ENCODE measurements around the gene LTB. TPM values are rescaled to one million over a fixed set of nuclear protein-coding genes. Genes with fewer than 3 reads are reported as not detected.

LTB gene
- total and polyA plus RNA-seq, 4 donors = 9.8 to 31.9 (median 12.2) TPM

DNA sequence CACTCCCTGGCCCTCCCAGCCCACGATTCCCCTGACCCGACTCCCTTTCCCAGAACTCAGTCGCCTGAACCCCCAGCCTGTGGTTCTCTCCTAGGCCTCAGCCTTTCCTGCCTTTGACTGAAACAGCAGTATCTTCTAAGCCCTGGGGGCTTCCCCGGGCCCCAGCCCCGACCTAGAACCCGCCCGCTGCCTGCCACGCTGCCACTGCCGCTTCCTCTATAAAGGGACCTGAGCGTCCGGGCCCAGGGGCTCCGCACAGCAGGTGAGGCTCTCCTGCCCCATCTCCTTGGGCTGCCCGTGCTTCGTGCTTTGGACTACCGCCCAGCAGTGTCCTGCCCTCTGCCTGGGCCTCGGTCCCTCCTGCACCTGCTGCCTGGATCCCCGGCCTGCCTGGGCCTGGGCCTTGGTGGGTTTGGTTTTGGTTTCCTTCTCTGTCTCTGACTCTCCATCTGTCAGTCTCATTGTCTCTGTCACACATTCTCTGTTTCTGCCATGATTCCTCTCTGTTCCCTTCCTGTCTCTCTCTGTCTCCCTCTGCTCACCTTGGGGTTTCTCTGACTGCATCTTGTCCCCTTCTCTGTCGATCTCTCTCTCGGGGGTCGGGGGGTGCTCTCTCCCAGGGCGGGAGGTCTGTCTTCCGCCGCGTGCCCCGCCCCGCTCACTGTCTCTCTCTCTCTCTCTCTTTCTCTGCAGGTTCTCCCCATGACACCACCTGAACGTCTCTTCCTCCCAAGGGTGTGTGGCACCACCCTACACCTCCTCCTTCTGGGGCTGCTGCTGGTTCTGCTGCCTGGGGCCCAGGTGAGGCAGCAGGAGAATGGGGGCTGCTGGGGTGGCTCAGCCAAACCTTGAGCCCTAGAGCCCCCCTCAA, 9.9 kb downstream of the LTB start, which contains the start of gene LTA:
Gene LTA (plus strand): TSS at position 249 of the 871 bp plus-strand sequence. CDS start 454 bp downstream, at position 703.
- H3K4me1 ChIP-seq (ENCODE audit: control insufficient read depth in 5 of 5, insufficient read depth in 5 of 5, low read length in 5 of 5) = no peaks in the 10 kb centered on the region
- peaks cover 0 to 12% (median 0%) of the 10 kb centered on the region in 3 donors for H3K27me3 ChIP-seq (ENCODE audit: control insufficient read depth in 3 of 3, insufficient read depth in 3 of 3, low read length in 2 of 3)
- ATAC-seq (ENCODE audit: insufficient read depth, low FRiP score) = no peak
- H3K9me3 ChIP-seq (ENCODE audit: control insufficient read depth in 4 of 4, insufficient read depth in 3 of 4, low read length in 3 of 4) = no peaks in the 10 kb centered on the region
- H3K9ac ChIP-seq (ENCODE audit: insufficient read depth in 1 of 2, low read length in 2 of 2) = no peak within 1 kb of the TSS
- H3K27ac ChIP-seq (ENCODE audit: low read depth in 1 of 2, low read length in 1 of 2) = peak within 1 kb of the TSS in 1 of 2 donors; percentile 32
- no peaks in the 10 kb centered on the region for H3K36me3 ChIP-seq (ENCODE audit: control insufficient read depth in 4 of 4, insufficient read depth in 4 of 4, low read length in 4 of 4)
- DNase-seq = no peak
- WGBS, 2 donors = 80 to 89% methylated on average over 27 of the region's 27 CpGs
- no peak for TF ChIP-seq CTCF (IDR thresholded peaks at IDR 0.05; ENCODE audit: control extremely low read depth, extremely low read depth)
- no peak within 1 kb of the TSS for H3K4me3 ChIP-seq

GRCh38 chr6:31569861-31570536, 12.2 kb downstream of the LTB start:
- no peak overlapping the region for H3K4me3 ChIP-seq
- ATAC-seq (ENCODE audit: insufficient read depth, low FRiP score) (no peak), DNase-seq (no peak)
- peaks cover 0 to 9% (median 0%) of the 10 kb centered on the region in 3 donors for H3K27me3 ChIP-seq (ENCODE audit: control insufficient read depth in 3 of 3, insufficient read depth in 3 of 3, low read length in 2 of 3)
- H3K9ac ChIP-seq (ENCODE audit: insufficient read depth in 1 of 2, low read length in 2 of 2) = no peak overlapping the region
- H3K27ac ChIP-seq (ENCODE audit: low read depth in 1 of 2, low read length in 1 of 2) = no peak overlapping the region
- H3K36me3 ChIP-seq (ENCODE audit: control insufficient read depth in 4 of 4, insufficient read depth in 4 of 4, low read length in 4 of 4) = no peaks in the 10 kb centered on the region
- no peak for TF ChIP-seq CTCF (IDR thresholded peaks at IDR 0.05; ENCODE audit: control extremely low read depth, extremely low read depth)
- no peaks in the 10 kb centered on the region for H3K4me1 ChIP-seq (ENCODE audit: control insufficient read depth in 5 of 5, insufficient read depth in 5 of 5, low read length in 5 of 5)
- 79 to 82% methylated on average over 1 of the region's 1 CpG for WGBS, 2 donors
- no peaks in the 10 kb centered on the region for H3K9me3 ChIP-seq (ENCODE audit: control insufficient read depth in 4 of 4, insufficient read depth in 3 of 4, low read length in 3 of 4)

- Histone ChIP-seq H3K27me3 (ENCODE audit: control insufficient read depth in 3 of 3, insufficient read depth in 3 of 3, low read length in 2 of 3) (peaks cover 0 to 9% (median 0%) of the 10 kb centered on the region in 3 donors), H3K36me3 (ENCODE audit: control insufficient read depth in 4 of 4, insufficient read depth in 4 of 4, low read length in 4 of 4) (no peaks in the 10 kb centered on the region), H3K9ac (ENCODE audit: insufficient read depth in 1 of 2, low read length in 2 of 2) (no peak overlapping the region), H3K4me1 (ENCODE audit: control insufficient read depth in 5 of 5, insufficient read depth in 5 of 5, low read length in 5 of 5) (no peaks in the 10 kb centered on the region), H3K27ac (ENCODE audit: low read depth in 1 of 2, low read length in 1 of 2) (no peak overlapping the region), H3K9me3 (ENCODE audit: control insufficient read depth in 4 of 4, insufficient read depth in 3 of 4, low read length in 3 of 4) (no peaks in the 10 kb centered on the region), H3K4me3 (no peak overlapping the region)
- WGBS, 2 donors = 7 to 53% methylated on average over 3 of the region's 3 CpGs
- ATAC-seq (ENCODE audit: insufficient read depth, low FRiP score) = peak; percentile 66
- TF ChIP-seq CTCF (IDR thresholded peaks at IDR 0.05; ENCODE audit: control extremely low read depth, extremely low read depth) = no peak
- no peak for DNase-seq
Observed at GRCh38 chr6:31568537-31568961, 13.7 kb downstream of the LTB start.

Data from lung (tissue), 12 donors.